Gastroesophageal sphincter (tissue), 4 donors: Measurements from ENCODE around the gene ADD3. TPM values are rescaled to one million over a fixed set of nuclear protein-coding genes. Genes with fewer than 3 reads are reported as not detected.

Source experiments
- ATAC-seq: fragments of 150-250 bp; one replicate; pipeline ENCODE4 v1.9.1; 2016; ENCODE audit warnings: mild to moderate bottlenecking, moderate library complexity
- H3K27ac ChIP-seq, 4 donors: fragments of 200-600 bp; sonication (generic) in 3 of 4; 1 replicate in 3 of 4; 2 replicates in 1 of 4; pipeline ENCODE4 v1.5.1; 2016 to 2019
- H3K27me3 ChIP-seq: fragments of 200-600 bp; sonication (generic); one replicate; pipeline ENCODE4 v1.5.1; 2019
- H3K36me3 ChIP-seq, 2 donors: fragments of 200-600 bp; sonication (generic); one replicate each; pipeline ENCODE4 v1.5.1; 2019; ENCODE audit warnings: control low read depth in 1 of 2
- H3K4me1 ChIP-seq, 3 donors: fragments of 200-600 bp; sonication (generic); 1 replicate in 2 of 3; 2 replicates in 1 of 3; pipeline ENCODE4 v1.5.1; 2016 to 2019; ENCODE audit warnings: control low read depth in 2 of 3
- H3K4me3 ChIP-seq, 2 donors: fragments of 200-600 bp; sonication (generic); one replicate each; pipeline ENCODE4 v1.5.1; 2019; ENCODE audit warnings: mild to moderate bottlenecking in 1 of 2, moderate library complexity in 1 of 2
- H3K9me3 ChIP-seq, 3 donors: fragments of 200-600 bp; sonication (generic); one replicate each; pipeline ENCODE4 v1.5.1; 2017 to 2019; ENCODE audit warnings: control low read depth in 2 of 3
- EP300 ChIP-seq: sonication (generic); formaldehyde crosslinking; IDR thresholded peaks from one replicate; pipeline ENCODE4 v1.6.1; 2017; ENCODE audit warnings: antibody characterized with exemption, mild to moderate bottlenecking
- POLR2A ChIP-seq, 2 donors: fragments of 450-650 bp; IDR thresholded peaks; one replicate each; pipeline ENCODE4 v1.6.1; 2017; ENCODE audit warnings: antibody characterized with exemption in 2 of 2, mild to moderate bottlenecking in 2 of 2, moderate library complexity in 1 of 2
- POLR2AphosphoS5 ChIP-seq: sonication (generic); formaldehyde crosslinking; IDR thresholded peaks from one replicate; pipeline ENCODE4 v1.6.1; 2017; ENCODE audit warnings: antibody characterized with exemption
- WGBS, 2 donors: methylation state at CpG; one replicate each; pipeline ENCODE4 v1.1.5; 2018; ENCODE audit warnings: low coverage in 1 of 2; 5-methylcytosine and 5-hydroxymethylcytosine counted together
- total RNA-seq, 4 donors: library from RNA; depleted of rRNA; stranded (reverse); fragments of >200 nt; gene quantifications; one replicate each; pipeline ENCODE4 v1.1.0, GENCODE V29; 2016
- TF ChIP-seq, protein P1 (sequence below), 4 experiments: fragments of 200-600 bp in 2 of 4; fragments of 450-650 bp in 2 of 4; sonication (generic) in 1 of 4; IDR thresholded peaks; one replicate each; pipeline ENCODE4 v1.5.1; 2017 to 2019; ENCODE audit warnings: antibody characterized with exemption in 4 of 4, mild to moderate bottlenecking in 2 of 4, moderate library complexity in 2 of 4

ADD3 gene
- total RNA-seq, 4 donors from 2014 or later = 50.3 to 277 (median 118) TPM

DNA sequence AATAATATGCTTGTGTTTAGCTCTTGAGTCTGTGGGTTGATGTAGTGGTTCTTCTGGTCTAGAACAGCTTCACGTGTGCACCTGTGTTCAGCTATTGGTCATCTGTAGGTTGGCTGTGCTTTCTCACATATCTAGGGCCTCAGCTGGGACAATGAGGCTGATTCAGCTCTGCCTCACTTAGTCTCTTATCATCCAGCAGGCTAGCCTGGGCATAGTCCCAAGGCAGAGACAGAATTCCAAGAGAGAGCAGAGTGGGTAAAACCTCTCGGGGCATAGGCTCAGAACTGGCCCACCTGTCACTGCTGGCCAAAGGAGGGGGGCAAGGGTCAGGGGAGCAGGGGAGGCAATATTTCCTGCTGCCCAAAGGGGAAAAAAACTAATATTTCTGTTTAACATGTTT lies 167.6 kb downstream of the ADD3 start:
- H3K9me3 ChIP-seq = no peaks in the 10 kb centered on the region
- TF ChIP-seq POLR2AphosphoS5 (no peak), EP300 (no peak), POLR2A (IDR thresholded peaks at IDR 0.05) (no peak)
- TF ChIP-seq, protein P1, sequence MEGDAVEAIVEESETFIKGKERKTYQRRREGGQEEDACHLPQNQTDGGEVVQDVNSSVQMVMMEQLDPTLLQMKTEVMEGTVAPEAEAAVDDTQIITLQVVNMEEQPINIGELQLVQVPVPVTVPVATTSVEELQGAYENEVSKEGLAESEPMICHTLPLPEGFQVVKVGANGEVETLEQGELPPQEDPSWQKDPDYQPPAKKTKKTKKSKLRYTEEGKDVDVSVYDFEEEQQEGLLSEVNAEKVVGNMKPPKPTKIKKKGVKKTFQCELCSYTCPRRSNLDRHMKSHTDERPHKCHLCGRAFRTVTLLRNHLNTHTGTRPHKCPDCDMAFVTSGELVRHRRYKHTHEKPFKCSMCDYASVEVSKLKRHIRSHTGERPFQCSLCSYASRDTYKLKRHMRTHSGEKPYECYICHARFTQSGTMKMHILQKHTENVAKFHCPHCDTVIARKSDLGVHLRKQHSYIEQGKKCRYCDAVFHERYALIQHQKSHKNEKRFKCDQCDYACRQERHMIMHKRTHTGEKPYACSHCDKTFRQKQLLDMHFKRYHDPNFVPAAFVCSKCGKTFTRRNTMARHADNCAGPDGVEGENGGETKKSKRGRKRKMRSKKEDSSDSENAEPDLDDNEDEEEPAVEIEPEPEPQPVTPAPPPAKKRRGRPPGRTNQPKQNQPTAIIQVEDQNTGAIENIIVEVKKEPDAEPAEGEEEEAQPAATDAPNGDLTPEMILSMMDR (IDR thresholded peaks at IDR 0.05) = no peak
- H3K27me3 ChIP-seq = peaks cover 12% of the 10 kb centered on the region
- no peaks in the 10 kb centered on the region for H3K36me3 ChIP-seq
- peaks cover 0 to 6% (median 2%) of the 10 kb centered on the region in 3 donors for H3K4me1 ChIP-seq
- ATAC-seq = no peak
- 93% methylated on average over 2 of the region's 2 CpGs; no CpG with 5 or more reads in 1 of the 2 donors for WGBS, 2 donors
- no peak overlapping the region for H3K27ac ChIP-seq
- no peak overlapping the region for H3K4me3 ChIP-seq

DNA sequence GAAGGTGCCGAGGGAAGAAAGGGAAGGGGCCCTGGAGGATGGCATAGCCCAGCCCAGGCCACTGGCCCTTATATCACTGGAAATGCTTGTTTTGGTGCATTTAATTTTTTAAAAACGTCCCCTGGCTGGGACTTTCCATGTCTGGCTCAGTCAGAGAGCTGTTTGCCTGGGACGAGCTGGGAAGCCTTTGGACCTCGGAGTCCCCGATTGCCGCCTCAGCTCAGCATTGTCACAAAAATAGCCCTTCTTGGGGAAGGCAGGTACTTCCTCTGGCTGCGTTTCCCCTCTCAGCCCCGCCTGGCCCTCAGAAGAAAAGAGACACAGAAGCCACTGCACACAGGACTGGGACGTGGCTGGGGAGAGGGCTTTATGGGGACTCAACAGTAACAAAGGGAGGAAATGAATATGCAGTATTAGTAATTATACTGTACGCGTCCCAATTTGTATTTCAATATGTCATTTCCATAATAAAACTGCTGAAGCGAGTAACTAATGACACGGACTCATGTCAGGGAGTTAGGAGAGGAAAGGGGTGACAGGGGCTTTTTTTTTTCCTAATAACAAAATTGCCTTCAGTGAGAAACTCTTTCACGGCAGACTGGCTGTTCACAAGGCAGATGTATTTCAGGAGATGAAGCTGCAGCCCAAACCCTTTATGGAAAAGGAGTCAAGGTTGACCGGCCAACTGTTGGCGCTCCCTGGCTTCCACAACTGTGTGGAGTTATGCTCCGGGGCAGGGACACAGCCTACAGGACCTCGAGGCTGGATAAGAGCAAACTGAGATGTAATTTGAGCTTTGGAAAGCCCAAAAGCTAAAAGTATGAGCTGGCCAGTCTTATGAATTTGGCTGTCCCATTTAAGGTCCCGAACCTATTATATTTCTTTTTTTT lies 168.6 kb downstream of the ADD3 start:
- no peak for ATAC-seq

DNA sequence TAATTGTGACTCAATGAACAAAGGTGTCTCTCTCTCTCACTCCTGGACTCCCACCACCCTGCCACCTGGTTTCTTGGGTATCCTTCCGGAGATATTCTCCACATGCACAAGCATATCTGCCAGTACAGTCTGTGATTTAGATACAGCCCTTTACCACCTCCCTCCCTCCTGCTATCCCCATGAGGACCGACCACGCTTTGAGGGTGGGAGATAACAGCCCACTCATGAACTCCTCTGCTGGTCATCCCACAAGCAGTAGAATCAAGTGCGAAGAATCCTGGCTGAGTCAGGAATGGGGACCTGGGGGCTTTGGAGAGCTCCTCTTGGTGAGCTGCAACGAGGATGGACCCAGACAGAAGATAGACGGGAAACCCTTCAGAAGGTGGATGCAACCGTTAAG lies 171.4 kb downstream of the ADD3 start:
- no peak for ATAC-seq
- Histone ChIP-seq H3K27me3 (no peaks in the 10 kb centered on the region), H3K4me1 (no peaks in the 10 kb centered on the region), H3K27ac (no peak overlapping the region), H3K4me3 (no peak overlapping the region), H3K9me3 (no peaks in the 10 kb centered on the region), H3K36me3 (no peaks in the 10 kb centered on the region)
- no peak for TF ChIP-seq EP300
- TF ChIP-seq, protein P1 (IDR thresholded peaks at IDR 0.05) = no peak
- no peak for TF ChIP-seq POLR2AphosphoS5
- TF ChIP-seq POLR2A (IDR thresholded peaks at IDR 0.05) = no peak
- WGBS, 2 donors = 80 to 90% methylated on average over 3 to 6 of the region's 7 CpGs

More for the DNA sequence above, 168.6 kb downstream of the ADD3 start:
- TF ChIP-seq POLR2A (IDR thresholded peaks at IDR 0.05) = no peak
- TF ChIP-seq, protein P1 (IDR thresholded peaks at IDR 0.05) = no peak
- no peak for TF ChIP-seq EP300
- no peak for TF ChIP-seq POLR2AphosphoS5
- Histone ChIP-seq H3K27ac (peak overlapping the region in 1 of 4 donors; percentile 6), H3K36me3 (no peaks in the 10 kb centered on the region), H3K4me3 (no peak overlapping the region), H3K9me3 (no peaks in the 10 kb centered on the region), H3K4me1 (no peaks in the 10 kb centered on the region), H3K27me3 (peaks cover 5% of the 10 kb centered on the region)
- 45 to 49% methylated on average over 10 to 12 of the region's 19 CpGs for WGBS, 2 donors

DNA sequence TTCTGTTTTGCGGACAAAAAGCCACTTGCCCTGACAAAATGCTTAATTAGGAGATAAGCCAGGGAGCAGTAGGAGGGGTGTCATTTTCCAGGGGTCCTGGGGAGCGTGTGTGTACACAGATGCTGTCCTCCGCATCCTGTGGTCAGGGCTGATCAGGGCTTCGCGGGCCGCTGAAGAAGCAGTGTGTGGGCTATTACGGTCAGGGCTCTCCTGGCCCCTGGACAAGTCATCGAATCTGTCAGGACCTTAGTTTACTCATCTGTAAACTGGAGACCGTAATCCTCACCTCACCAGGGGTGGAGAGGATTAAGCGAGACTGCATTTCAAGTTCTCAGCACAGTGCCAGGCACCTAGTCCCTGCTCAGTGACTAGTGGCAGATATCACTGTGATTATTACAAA lies 173.7 kb downstream of the ADD3 start:
- no peak overlapping the region for H3K4me3 ChIP-seq
- no peak for ATAC-seq
- no peaks in the 10 kb centered on the region for H3K4me1 ChIP-seq
- no peaks in the 10 kb centered on the region for H3K27me3 ChIP-seq
- H3K36me3 ChIP-seq = no peaks in the 10 kb centered on the region
- WGBS, 2 donors = 74% methylated on average over 3 of the region's 10 CpGs; no CpG with 5 or more reads in 1 of the 2 donors
- H3K9me3 ChIP-seq = no peaks in the 10 kb centered on the region
- no peak for TF ChIP-seq POLR2AphosphoS5
- no peak for TF ChIP-seq EP300
- TF ChIP-seq, protein P1 (IDR thresholded peaks at IDR 0.05) = no peak
- no peak for TF ChIP-seq POLR2A (IDR thresholded peaks at IDR 0.05)
- H3K27ac ChIP-seq = no peak overlapping the region

DNA sequence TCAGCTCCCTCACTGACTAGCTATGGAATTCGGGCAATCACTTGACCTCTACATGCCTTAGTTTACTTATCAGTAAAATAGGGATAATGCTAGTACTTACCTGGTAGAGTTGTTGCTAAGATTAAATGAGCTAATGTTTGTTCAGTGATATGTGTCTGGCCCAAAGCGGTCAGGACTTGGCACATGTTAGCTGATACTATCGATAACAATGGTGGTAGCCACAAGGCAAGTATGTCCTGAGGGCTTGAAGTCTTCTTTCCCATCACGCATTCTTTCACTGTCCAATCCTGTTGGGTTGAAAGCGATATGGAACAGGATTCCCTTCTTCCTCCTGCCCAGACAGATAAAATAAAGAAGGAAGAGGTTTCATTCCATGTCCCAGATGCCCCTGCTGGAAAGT lies 174.1 kb downstream of the ADD3 start:
- no peaks in the 10 kb centered on the region for H3K9me3 ChIP-seq
- H3K27ac ChIP-seq = no peak overlapping the region
- no peaks in the 10 kb centered on the region for H3K36me3 ChIP-seq
- no peak for ATAC-seq
- no peaks in the 10 kb centered on the region for H3K27me3 ChIP-seq
- no peaks in the 10 kb centered on the region for H3K4me1 ChIP-seq
- TF ChIP-seq, protein P1 (IDR thresholded peaks at IDR 0.05) = no peak
- TF ChIP-seq POLR2AphosphoS5 = no peak
- TF ChIP-seq POLR2A (IDR thresholded peaks at IDR 0.05) = no peak
- TF ChIP-seq EP300 = no peak
- no peak overlapping the region for H3K4me3 ChIP-seq
- WGBS, 2 donors = 86 to 100% methylated on average over 3 of the region's 5 CpGs
